ENCODE data around the gene FAM98B. TPM values are rescaled to one million over a fixed set of nuclear protein-coding genes. Genes with fewer than 3 reads are reported as not detected.

The FAM98B gene
- total and polyA plus RNA-seq, 10 of the 15 experiments (the other 5 are each of a cell fraction or from before 2014, with no cell fraction given): 1.3 to 36.7 (median 10.9) TPM

- Histone ChIP-seq H4K20me1 (ENCODE audit: control insufficient read depth, insufficient read depth) (no peaks in the 10 kb centered on the region), H3K36me3 (ENCODE audit: control insufficient read depth in 2 of 2, insufficient read depth in 2 of 2, low read length in 1 of 2) (peaks cover 15 to 19% of the 10 kb centered on the region in 2 experiments; a peak in 3 of 4 replicates), H3K4me1 (ENCODE audit: control insufficient read depth, insufficient read depth, low read length) (peaks cover 11% of the 10 kb centered on the region), H3K79me2 (ENCODE audit: control insufficient read depth, insufficient read depth, low read length) (no peaks in the 10 kb centered on the region), H3K27me3 (replicated peaks in 1 of 2; ENCODE audit: control insufficient read depth in 2 of 2, insufficient read depth in 2 of 2, low read length in 1 of 2) (no peaks in the 10 kb centered on the region), H3K4me2 (ENCODE audit: control insufficient read depth, insufficient read depth) (no peak overlapping the region), H2AFZ (ENCODE audit: control insufficient read depth, low read depth, low read length) (no peak overlapping the region), H3K4me3 (no peak overlapping the region), H3K27ac (ENCODE audit: control insufficient read depth, insufficient read depth) (no peak overlapping the region), H3K9ac (ENCODE audit: control insufficient read depth, insufficient read depth, low read length) (no peak overlapping the region), H3K9me3 (replicated peaks; ENCODE audit: control insufficient read depth, insufficient read depth, low read length) (no peaks in the 10 kb centered on the region)
- WGBS (ENCODE audit: insufficient coverage, insufficient replicate concordance, low lambda C conversion rate, missing lambda C conversion rate): 98% methylated on average over 7 of the region's 7 CpGs
- ATAC-seq (no peak), DNase-seq (ENCODE audit: low read depth, low spot score) (no peak), FAIRE-seq (no peak)
- BruUV-seq (replicated peaks): no TSS peak
- ChIA-PET RAD21 (ENCODE audit: unreplicated experiment) (interaction anchor here (0.8 to 1.8 kb wide), 4 partner anchors 44 to 184 kb away, joined by 3 to 4 read pairs (median 3); no protein-coding TSS in a partner anchor), POLR2A (interaction anchor here (1.3 to 1.7 kb wide), 2 partner anchors 10 to 167 kb away, joined by 4 to 8 read pairs; no protein-coding TSS in a partner anchor), SMC1A (ENCODE audit: uncharacterized antibody, unreplicated experiment) (interaction anchor here (0.7 to 17.5 kb wide), 12 partner anchors 9 to 180 kb away, joined by 3 to 208 read pairs (median 4); no protein-coding TSS in a partner anchor), CTCF (interaction anchor here (0.6 to 5.9 kb wide), 9 partner anchors 9 to 183 kb away, joined by 3 to 35 read pairs (median 4); partner anchors contain the start of gene RASGRP1)
- TF ChIP-seq NRF1 (conservative IDR thresholded peaks at IDR 0.05; ENCODE audit: low read depth, low read length) (no peak), CREM (IDR thresholded peaks at IDR 0.05; ENCODE audit: low read depth) (no peak), POLR2AphosphoS5 (IDR thresholded peaks at IDR 0.05; ENCODE audit: low read length) (peak; percentile 20; the same call in 1 of the 2 replicates), ZNF217 (IDR thresholded peaks at IDR 0.05) (no peak), KLF5 (IDR thresholded peaks at IDR 0.05; ENCODE audit: partially characterized antibody) (no peak)
- intact Hi-C loops (cut with micrococcal nuclease; ENCODE audit: unreplicated experiment) (loop anchor here (5.0 kb wide), 2 partner anchors 35 to 65 kb away; no protein-coding TSS in a partner anchor), in situ Hi-C loops (cut with MboI) (no loop called here)
These were observed 53.6 kb downstream of the FAM98B start for GRCh38 chr15:38507570-38507969.

GRCh38 chr15:38508647-38509046 lies 54.7 kb downstream of the FAM98B start:
- intact Hi-C loops (cut with micrococcal nuclease; ENCODE audit: unreplicated experiment): loop anchor here (5.0 kb wide), 2 partner anchors 34 to 66 kb away; no protein-coding TSS in a partner anchor
- DNase-seq (ENCODE audit: low read depth, low spot score): peak; percentile 47
- TF ChIP-seq SPI1 (IDR thresholded peaks at IDR 0.05; ENCODE audit: borderline replicate concordance, insufficient read depth, low read depth, low read length): 0 out of 2 replicates have a peak, but pooled peaks have one; percentile 8
- TF ChIP-seq ZBTB40 (IDR thresholded peaks at IDR 0.05; ENCODE audit: borderline replicate concordance): no peak
- TF ChIP-seq ZBTB11 (CRISPR knock-in tag; IDR thresholded peaks at IDR 0.05): no peak

More at GRCh38 chr15:38508647-38509046, 54.7 kb downstream of the FAM98B start:
- no peaks in the 10 kb centered on the region for H3K79me2 ChIP-seq (ENCODE audit: control insufficient read depth, insufficient read depth, low read length)
- H3K9me3 ChIP-seq (replicated peaks; ENCODE audit: control insufficient read depth, insufficient read depth, low read length): no peaks in the 10 kb centered on the region
- ChIA-PET RAD21 (ENCODE audit: unreplicated experiment) (interaction anchor here (0.8 kb wide), 1 partner anchor 183 kb away, joined by 3 read pairs; no protein-coding TSS in a partner anchor), CTCF (interaction anchor here (1.4 kb wide), 1 partner anchor 68 kb away, joined by 4 read pairs; no protein-coding TSS in a partner anchor), POLR2A (no interaction called here), SMC1A (ENCODE audit: uncharacterized antibody, unreplicated experiment) (interaction anchor here (1.3 to 17.5 kb wide), 3 partner anchors 13 to 179 kb away, joined by 3 to 208 read pairs (median 3); no protein-coding TSS in a partner anchor)
- peaks cover 11% of the 10 kb centered on the region for H3K4me1 ChIP-seq (ENCODE audit: control insufficient read depth, insufficient read depth, low read length)
- FAIRE-seq: no peak
- WGBS (ENCODE audit: insufficient coverage, insufficient replicate concordance, low lambda C conversion rate, missing lambda C conversion rate): 10% methylated on average over 3 of the region's 3 CpGs
- H3K9ac ChIP-seq (ENCODE audit: control insufficient read depth, insufficient read depth, low read length): no peak overlapping the region
- BruUV-seq (replicated peaks): no TSS peak
- no peak overlapping the region for H3K4me3 ChIP-seq
- H3K36me3 ChIP-seq (ENCODE audit: control insufficient read depth in 2 of 2, insufficient read depth in 2 of 2, low read length in 1 of 2): peaks cover 15 to 16% of the 10 kb centered on the region in 2 experiments
- H4K20me1 ChIP-seq (ENCODE audit: control insufficient read depth, insufficient read depth): no peaks in the 10 kb centered on the region
- ATAC-seq: peak; percentile 68
- in situ Hi-C loops (cut with MboI): no loop called here
- no peak overlapping the region for H3K4me2 ChIP-seq (ENCODE audit: control insufficient read depth, insufficient read depth)
- peak overlapping the region; percentile 50 for H3K27ac ChIP-seq (ENCODE audit: control insufficient read depth, insufficient read depth)
- H2AFZ ChIP-seq (ENCODE audit: control insufficient read depth, low read depth, low read length): no peak overlapping the region; the same call in 1 of the 2 replicates
- H3K27me3 ChIP-seq (replicated peaks in 1 of 2; ENCODE audit: control insufficient read depth in 2 of 2, insufficient read depth in 2 of 2, low read length in 1 of 2): no peaks in the 10 kb centered on the region

Data from GM12878 (cell line).